ENCODE measurements around the gene KIF5B.
"Not testable (repeated sequence)": the region's sequence is repeated elsewhere in the genome, so short reads cannot be mapped to it uniquely, and the experiment has no call there.

Gene KIF5B

DNA sequence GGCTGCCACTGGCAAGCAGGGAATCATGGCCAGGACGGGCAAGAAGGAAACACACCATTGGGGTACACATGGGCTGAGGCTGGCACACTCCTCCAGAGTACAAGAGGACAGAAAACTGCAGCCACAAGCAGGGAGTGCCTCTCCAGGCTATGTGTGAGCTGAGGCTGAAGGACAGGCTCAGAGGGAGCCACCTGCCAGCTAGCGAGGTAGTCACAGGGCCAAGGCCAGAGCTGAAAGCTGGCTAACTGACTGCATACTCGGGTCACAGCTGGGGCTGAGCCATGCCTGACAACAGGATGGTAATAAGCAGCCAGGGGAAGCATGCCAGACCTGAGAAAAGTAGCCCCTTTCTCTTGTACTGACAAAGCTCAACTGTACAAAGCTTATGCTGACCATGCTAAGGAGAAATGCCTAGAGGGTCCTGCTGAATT is 52.0 kb downstream of the KIF5B start:
- no peak for DNase-seq

DNA sequence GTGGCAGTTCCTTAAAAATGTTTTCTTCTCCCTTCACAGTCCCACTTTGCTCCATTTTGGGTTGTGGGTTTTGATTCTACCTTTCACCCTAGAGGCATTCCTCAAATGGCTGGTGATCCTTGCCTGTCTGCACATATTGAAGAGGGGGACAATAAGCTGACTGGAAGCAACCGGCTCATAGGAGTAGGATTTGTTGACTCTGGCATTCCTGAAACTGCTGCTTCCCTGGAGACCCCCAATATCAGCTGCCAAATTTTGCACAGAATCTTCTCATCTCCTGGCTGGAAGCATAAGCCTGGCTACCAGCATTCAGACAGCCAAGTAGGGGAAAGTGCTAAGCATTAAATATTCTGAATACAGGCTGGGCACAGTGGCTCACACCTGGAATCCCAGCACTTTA is 53.7 kb downstream of the KIF5B start:
- DNase-seq = no peak

DNA sequence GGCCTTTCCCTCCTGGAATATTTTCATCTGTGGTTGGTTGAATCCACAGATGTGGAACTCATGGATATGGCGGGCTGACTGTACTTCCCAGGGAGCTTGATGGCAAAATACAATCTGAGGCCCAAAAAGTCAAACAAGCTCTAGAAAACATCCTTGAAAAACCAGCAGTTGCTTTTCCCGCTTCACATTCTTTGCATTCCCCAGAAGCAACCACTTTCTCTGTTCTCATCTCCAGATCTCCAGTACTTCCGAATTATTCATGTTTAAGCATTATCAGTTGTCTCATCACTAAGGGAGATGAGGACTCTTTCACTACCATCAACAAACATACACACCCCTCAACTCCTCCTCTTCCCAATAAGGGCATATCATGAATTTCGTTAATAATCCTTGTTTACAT is 55.3 kb downstream of the KIF5B start:
- no peak for DNase-seq

DNA sequence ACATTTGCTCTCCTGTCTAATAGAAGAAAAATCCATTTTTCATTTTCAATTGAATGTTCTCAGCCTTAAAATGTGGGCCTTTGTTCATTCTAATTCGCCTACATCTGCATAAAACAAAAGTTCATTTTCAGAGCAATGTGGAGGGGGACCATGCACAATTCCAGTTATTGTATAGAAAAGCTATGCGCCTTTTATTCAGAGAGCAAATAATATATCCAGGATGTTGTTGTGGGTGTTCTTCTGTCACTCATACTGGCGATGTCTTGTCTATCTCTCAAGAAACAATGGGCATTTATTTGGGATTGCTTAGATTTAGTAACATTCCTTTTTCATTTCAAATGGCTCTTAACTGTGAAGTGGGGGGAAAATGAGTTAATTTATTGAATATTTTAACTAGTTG is 56.4 kb downstream of the KIF5B start:
- DNase-seq = no peak

DNA sequence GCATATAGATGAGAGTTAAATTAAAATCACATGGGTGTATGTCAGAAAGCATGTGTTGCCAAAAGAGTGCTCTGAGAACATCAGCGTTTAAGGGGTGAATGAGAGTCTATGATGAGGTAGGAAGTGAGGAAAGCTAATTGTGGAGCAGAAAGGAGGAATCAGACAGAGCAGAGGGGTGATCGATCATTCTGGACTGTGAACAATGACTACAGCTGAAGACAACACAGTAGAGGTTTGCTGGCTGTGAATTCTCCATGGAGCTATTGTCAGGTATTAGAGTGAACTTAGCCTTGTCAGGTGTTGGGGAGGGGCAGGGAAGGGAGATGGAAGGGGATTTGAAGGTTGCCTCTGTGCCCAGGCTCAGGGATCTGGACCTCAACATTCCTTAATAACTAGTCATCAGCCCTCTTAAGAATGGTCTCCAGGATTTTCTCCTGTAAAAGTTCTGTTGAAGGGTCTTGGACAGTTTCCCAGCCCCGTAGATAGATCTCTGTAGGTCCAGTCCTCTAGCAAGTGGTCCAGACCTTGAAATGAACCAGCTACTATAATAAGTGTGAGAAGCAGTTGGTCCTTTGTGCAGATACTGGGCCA is 57.1 kb downstream of the KIF5B start:
- DNase-seq = no peak

DNA sequence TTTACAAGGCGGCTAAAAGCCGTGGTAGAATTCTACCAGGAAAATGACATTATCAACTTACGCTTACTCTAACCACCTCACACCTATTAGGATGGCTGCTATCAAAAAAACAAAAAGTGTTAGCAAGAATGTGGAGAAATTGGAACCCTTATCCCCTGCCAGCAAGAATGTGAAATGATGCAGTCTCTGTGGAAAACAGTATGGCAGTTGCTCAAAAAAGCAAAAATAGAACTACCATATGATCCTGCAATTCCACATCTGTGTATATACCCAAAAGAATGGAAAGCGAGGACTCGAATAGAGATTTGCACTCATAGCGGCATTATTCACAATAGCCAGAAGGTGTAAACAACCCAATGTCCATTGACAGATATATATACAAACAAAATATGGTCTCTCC is 61.3 kb downstream of the KIF5B start:
- DNase-seq = no peak

DNA sequence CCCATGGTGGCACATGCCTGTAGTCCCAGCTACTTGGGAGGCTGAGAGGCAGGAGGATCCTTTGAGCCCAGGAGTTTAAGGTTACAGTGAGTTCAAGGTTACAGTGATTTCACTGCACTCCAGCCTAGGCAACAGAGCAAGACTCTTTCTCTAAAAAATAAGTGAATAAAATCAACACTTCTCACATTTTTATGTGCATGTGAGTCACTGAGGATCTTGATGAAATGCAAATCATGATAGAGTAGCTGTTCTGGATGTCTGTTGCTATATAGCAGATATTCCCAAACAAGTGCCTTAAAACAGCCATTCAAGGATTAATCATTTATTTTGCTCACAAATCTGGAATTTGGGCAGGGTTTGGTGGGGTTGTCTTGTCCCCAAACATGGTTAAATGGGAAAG is 65.3 kb downstream of the KIF5B start:
- DNase-seq = no peak

DNA sequence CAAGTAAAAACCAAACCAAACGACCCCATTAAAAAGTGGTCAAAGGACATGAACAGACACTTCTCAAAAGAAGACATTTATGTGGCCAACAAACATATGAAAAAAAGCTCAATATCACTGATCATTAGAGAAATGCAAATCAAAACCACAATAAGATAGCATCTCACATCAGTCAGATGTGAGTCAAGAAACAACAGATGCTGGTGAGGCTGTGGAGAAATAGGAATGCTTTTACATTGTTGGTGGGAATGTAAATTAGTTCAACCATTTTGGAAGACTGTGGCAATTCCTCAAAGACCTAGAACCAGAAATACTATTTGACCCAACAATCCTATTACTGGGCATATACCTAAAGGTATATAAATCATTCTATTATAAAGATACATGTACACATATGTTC is 68.4 kb downstream of the KIF5B start:
- DNase-seq = not testable (repeated sequence)

DNA sequence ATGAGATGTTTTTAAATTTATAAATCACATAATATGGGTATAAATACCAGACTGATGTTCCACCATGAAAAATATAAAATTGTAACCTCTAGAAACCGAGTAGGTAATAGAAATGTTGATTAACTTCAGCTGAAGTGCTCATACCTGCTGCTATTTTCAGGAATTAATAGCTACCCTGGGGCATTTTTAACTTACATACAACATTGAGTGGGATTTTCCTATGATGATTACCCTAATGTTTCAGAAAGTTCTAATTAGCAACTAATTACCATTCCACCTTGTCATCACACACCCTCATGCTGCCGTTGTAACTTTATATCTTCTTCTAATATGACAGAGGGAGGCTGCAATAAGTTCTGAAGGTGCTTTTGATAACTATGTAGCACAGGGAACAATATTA is 74.1 kb downstream of the KIF5B start:
- DNase-seq = no peak

DNA sequence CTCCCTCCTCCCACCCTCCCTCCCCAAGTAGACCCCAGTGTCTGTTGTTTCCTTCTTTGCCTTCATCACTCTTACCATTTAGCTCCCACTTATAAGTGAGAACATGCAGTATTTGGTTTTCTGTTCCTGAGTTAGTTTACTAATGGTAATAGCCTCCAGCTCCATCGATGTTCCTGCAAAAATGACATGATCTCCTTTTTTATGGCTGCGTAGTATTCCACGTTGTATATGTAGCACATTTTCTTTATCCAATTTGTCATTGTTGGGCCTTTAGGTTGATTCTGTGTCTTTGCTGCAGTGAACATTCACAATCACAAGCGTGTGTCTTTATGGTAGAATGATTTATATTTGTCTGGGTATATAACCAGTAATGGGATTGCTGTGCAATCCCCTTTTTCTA is 75.8 kb downstream of the KIF5B start:
- DNase-seq = no peak

DNA sequence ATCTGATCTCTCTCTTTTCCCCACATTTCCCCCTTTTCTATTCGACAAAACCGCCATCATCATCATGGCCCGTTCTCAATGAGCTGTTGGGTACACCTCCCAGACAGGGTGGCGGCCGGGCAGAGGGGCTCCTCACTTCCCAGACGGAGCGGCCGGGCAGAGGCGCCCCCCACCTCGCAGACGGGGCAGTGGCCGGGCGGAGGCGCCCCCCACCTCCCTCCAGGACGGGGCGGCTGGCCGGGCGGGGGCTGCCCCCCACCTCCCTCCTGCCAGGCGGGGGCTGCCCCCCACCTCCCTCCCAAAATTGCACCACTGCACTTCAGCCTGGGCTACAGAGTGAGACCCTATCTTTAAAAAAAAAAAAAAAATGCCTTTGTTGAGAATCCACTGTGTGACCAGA is 77.2 kb downstream of the KIF5B start:
- not testable (repeated sequence) for DNase-seq

DNA sequence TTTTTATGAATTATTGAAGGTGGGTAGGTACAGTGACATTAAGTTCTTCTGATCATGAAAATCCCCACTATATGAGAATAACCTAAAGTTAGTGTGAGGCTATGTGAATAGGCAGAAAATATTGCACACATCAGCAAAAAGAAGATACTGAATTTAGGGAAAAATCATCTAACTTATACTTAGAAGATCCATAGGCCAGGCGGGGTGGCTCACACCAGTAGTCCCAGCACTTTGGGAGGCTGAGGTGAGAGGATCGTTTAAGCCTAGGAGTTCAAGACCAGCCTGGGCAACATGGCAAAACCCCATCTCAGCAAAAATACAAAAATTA is 78.1 kb downstream of the KIF5B start:
- no peak for DNase-seq

DNA sequence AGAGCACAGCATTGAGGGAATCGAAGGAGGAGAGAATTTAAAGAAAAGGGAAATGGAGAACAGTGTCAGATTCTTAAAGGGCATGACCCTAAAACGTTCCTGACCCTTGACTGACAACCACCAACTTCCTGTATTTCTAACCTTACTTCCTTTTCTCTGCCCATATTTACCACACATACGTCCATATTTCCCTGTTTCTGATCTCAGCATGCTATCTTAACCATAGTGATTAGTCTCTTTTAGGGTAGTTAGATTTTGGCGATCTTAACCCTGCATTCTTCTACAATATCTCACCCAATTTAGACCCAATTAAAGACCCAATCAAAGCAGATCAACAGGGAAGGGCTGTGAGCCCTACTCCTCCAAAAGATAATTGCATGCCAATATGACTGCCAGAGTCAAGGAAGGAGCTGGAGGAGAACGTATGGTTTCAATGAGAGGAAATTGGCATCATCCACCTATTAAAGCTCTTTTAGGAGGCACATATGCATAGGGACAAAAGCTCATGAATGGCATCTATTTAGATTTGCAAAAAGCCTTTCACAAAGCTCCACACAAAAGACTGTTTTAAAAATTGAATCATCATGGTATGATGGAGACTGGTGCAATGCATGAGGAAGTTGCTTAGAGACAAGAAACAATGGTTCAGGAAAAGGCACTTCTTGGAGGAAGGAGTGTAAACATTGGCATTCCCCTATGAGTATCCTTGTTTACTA is 78.6 kb downstream of the KIF5B start:
- no peak for DNase-seq

DNA sequence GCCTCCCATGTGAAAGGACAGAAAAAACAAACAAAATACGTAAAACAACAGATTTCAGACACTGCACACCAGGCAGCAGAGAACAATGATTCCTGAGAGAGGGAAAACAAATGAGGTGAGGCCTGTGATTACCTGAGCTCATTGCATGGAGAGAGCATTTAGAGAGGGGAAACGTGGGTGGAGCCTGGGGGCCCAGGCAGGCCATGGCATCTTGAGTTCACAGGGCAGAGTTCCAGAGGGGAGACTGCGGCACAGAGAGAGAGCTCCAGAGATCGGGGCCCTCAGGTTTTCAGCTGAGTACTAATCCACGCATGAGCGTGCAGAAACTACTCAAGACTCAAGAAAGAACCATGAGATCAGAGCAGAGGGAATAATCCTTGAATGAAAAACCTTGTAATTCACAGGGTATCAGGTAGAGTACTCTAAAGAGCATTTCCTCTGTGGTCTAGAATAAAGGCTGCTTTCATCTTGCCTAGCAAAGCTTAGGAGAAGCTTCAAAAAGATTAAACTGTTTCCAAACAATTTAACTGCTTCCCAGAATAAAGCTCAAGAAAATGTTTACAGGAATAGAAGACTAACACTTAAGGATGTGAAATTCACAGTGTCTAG is 81.0 kb downstream of the KIF5B start:
- DNase-seq = no peak

DNA sequence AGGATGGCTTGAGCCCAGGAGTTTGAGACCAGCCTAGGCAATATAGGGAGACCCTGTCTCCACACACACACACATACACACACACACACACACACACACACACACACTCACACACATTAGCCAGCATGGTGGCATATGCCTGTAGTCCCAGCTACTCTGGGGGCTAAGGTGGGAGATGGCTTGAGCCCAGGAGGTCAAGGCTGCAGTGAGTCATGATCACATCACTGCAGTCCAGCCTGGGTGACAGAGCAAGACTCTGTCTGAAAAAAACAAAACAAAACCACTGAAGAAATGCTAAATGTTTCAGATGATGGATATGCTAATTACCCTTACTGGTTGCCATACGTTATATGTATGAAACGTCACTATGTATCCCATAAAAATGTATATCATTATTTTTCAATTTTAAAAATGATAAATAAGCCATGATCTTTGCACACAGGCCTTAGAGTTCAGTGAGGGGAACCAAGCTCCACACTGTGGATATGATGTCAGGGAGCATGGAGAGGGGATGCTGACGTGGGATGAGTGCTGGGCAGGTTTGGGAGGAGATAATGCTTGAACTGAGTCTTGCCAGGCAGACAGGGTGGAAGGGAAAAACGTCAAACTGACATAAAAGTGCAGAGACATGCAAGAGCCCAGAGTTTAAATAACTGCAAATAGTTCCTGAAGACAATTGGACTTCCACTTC is 81.6 kb downstream of the KIF5B start:
- DNase-seq = no peak

DNA sequence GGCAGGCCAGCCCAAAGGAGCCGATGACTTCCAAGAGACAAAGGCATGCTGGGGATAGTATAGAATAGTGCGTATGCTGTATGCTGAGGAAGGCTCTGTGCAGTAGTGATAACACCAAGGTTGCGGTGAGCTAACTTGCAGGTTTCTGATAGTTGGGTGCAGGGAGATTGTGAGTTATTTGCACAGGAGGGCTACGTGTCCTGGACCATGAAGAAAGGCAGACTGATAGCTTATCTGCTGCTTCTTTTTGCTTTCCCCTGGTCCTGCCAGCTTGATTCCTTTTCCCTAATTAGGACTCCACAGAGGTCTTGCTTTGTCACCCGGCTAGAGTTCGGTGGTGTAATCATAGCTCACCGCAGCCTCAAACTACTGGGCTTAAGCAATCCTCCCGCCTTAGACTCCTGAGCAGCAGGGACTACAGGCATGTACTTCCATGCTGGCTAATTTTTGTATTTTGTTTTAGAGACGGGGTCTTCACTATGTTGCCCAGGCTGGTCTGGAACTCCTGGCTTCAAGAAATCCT is 83.6 kb downstream of the KIF5B start:
- no peak for DNase-seq

DNA sequence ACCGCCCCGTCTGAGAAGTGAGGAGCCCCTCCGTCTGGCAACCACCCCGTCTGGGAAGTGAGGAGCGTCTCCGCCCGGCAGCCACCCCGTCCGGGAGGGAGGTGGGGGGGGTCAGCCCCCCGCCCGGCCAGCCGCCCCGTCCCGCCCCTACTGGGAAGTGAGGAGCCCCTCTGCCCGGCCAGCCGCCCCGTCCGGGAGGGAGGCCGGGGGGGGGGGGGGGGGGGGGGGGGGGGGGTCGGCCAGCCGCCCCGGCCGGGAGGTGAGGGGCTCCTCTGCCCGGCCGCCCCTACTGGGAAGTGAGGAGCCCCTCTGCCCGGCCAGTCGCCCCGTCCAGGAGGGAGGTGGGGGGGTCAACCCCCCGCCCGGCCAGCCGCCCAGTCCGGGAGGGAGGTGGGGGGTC is 86.4 kb downstream of the KIF5B start:
- not testable (repeated sequence) for DNase-seq

DNA sequence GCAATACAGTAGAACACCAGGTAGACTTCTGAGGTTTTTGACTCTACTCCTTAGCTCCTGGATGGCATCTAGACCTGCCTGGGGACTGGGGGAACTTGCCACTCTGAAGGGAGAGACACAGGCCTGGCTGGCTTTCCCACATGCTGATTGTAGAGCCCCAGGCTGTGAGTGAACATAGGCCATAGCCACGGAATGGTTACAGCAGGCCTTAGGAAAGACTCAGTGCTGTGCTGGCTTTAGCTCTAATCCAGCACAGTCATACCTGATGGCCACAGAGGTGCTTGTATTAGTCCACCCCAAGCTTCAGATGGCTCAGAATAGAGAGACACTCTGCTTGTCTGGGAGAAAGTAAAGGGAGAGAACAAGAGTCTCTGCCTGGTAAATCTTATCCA is 92.6 kb downstream of the KIF5B start:
- no peak for DNase-seq

DNA sequence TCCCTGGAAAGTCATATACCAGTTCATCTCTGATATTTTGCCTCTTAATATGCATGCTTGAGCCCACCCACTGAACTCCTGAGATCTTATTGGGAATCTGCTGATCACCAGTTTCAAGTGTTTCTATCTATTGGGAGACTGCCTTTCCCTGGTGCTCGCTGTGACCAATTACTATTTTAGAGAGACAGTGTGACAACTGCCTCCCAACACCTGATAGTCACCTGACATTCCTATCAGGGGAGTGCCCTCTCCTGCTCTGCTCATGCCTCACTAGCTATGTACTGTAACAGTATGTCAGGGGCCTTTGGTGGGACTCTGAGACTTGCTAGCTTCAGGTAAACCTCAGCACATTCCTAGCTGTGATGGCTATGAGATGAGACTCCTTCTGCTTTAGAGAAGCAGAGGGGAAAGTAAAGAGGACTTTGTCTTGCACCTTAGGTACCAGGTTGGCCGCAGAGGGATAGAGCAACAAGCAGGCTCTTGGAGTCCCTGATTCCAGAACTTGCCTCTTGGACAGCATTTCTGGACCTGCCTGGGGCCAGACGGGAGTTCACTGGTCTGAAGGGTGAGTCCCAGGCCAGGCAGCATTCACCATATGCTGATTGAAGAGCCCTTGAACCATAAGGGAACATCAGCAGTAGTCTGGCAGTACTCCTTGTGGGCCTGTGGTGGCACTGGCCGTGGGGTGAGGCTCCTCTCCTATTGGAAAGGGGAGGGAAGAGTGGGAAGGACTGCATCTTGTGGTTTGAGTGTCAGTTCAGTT is 93.2 kb downstream of the KIF5B start:
- DNase-seq = no peak

DNA sequence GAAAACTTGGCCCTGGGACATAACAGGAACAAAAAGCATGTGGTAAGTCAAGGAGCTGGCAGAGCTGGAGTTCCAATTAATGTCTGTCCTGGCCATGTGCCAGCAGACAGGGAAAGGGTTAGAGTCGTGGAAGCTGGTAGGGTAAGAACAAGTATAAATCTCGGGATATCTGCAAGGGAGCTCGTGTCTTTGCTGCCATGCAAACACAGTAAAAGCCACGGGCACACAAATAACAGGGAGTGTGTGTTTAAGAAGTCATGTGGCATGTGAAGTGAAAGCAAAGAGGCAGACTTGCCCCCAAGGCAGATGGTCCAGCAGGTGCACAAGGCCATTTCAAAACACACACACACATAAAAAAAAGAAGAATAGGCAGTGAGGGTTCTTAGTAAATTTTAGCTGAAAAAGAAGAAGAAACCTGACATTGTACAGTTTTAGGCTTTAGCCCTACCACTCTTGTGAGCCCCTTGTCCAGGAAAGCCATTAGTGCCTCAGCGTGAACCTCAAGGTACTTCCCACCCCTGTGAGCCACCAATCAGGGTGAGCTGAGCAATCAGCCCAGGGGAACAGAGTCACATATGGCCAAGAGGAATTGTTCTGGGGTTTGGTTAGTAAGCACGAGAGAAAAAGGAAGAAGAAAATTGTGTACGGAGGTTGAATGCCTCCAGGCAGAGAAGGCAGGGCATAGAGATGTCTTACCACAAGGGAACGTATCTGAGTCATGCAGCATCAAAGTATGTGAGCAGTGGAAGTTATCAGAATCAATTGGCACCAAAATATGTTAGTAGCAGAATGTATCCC is 94.7 kb downstream of the KIF5B start:
- no peak for DNase-seq

DNA sequence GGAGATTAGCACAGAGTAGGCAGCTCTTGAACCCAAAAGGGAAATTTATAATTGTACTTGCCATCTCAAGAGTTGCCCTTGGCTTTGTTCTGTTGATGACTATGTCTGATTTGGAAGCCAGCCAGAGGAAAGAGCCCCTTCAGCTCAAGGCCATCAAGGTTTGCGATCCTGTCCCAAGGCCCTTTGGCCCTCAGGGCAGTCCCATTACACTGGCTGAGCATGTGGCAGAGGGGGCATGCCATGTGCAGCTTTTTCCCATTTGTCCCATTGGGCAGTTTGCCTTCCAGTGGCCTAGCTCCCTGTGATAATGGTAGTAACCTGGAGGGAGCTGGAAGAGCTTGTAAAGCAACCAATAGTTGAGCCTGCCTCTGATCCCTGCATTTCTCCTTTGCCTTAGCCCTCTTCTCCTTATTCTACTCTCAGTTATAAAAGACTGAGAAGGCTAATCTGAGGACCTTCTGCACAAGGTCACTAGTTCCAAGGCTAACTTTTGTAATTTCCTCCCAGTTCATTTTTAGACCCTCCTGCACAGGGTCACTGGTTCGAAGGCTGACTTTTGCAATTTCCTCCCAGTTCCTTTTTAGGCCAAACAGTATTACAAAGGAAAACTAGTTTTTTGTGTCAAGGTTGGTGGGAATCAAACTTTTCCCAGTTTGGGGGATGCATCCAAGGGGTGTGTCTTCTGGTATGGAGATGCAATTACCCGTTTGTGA is 96.6 kb downstream of the KIF5B start:
- no peak for DNase-seq
